ENCODE measurements around the gene SLC27A1.

DNA sequence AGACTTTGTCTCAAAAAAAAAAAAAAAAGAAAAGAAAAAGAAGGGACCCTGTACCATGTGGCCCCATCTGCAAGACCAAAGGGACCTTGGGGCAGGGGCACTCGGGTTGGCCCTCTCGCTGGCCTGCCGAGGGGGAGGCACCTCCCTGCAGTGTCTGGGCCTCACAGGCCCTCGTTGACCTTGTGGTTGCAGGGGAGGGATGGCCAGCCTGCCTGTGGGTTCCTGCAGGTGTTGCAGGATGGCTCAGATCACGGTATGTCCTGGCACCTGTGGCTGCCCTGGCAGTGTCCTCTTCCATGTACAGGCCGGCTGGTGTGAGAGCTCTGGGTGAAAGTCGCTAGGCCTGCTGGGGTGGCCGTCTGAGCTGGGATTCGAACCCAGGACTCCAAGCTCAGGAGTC lies 36.4 kb downstream of the SLC27A1 start:
- no peak for TF ChIP-seq ETV1 (tag; conservative IDR thresholded peaks at IDR 0.05; ENCODE audit: low read depth)
- no peak for TF ChIP-seq POLR2A (conservative IDR thresholded peaks at IDR 0.05)
- TF ChIP-seq, protein P1, sequence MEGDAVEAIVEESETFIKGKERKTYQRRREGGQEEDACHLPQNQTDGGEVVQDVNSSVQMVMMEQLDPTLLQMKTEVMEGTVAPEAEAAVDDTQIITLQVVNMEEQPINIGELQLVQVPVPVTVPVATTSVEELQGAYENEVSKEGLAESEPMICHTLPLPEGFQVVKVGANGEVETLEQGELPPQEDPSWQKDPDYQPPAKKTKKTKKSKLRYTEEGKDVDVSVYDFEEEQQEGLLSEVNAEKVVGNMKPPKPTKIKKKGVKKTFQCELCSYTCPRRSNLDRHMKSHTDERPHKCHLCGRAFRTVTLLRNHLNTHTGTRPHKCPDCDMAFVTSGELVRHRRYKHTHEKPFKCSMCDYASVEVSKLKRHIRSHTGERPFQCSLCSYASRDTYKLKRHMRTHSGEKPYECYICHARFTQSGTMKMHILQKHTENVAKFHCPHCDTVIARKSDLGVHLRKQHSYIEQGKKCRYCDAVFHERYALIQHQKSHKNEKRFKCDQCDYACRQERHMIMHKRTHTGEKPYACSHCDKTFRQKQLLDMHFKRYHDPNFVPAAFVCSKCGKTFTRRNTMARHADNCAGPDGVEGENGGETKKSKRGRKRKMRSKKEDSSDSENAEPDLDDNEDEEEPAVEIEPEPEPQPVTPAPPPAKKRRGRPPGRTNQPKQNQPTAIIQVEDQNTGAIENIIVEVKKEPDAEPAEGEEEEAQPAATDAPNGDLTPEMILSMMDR (IDR thresholded peaks at IDR 0.05 in 2 of 3, conservative IDR thresholded peaks at IDR 0.05 in 1 of 3; ENCODE audit: insufficient read depth in 2 of 3, low read depth in 1 of 3, low read length in 3 of 3): no peak
- no peak for TF ChIP-seq GABPA (tag; conservative IDR thresholded peaks at IDR 0.05; ENCODE audit: low read depth)
- TF ChIP-seq LARP7 (IDR thresholded peaks at IDR 0.05): no peak
- TF ChIP-seq CREB1 (IDR thresholded peaks at IDR 0.05): no peak
- no peak for TF ChIP-seq CREB1 (CRISPR knock-in tag; IDR thresholded peaks at IDR 0.05)
